ENCODE data around the gene SCG5.

The SCG5 gene

DNA sequence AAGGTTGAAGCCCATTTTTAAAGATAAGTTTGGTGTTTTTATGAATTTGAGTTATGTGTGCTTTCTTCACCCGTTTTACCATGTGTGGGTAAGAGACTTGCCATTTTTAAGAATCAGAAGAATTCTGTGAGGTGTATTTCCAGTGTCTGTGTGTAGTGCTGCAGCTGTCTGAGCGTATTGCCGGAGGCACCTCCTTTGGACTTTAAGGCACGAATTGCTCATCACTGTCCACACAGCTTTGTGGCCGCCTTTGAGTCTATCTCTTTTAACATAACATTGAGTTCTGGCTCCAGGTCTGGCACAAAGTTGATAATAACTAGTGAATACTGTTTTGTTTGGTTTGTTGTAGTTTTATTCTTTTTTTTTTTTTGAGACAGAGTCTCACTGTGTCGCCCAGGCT lies 25.8 kb downstream of the SCG5 start:
- TF ChIP-seq ZNF565 (CRISPR knock-in tag; conservative IDR thresholded peaks at IDR 0.05; ENCODE audit: low read depth): no peak
- no peak for TF ChIP-seq ZC3H10 (CRISPR knock-in tag; IDR thresholded peaks at IDR 0.05)
- TF ChIP-seq, protein P1, sequence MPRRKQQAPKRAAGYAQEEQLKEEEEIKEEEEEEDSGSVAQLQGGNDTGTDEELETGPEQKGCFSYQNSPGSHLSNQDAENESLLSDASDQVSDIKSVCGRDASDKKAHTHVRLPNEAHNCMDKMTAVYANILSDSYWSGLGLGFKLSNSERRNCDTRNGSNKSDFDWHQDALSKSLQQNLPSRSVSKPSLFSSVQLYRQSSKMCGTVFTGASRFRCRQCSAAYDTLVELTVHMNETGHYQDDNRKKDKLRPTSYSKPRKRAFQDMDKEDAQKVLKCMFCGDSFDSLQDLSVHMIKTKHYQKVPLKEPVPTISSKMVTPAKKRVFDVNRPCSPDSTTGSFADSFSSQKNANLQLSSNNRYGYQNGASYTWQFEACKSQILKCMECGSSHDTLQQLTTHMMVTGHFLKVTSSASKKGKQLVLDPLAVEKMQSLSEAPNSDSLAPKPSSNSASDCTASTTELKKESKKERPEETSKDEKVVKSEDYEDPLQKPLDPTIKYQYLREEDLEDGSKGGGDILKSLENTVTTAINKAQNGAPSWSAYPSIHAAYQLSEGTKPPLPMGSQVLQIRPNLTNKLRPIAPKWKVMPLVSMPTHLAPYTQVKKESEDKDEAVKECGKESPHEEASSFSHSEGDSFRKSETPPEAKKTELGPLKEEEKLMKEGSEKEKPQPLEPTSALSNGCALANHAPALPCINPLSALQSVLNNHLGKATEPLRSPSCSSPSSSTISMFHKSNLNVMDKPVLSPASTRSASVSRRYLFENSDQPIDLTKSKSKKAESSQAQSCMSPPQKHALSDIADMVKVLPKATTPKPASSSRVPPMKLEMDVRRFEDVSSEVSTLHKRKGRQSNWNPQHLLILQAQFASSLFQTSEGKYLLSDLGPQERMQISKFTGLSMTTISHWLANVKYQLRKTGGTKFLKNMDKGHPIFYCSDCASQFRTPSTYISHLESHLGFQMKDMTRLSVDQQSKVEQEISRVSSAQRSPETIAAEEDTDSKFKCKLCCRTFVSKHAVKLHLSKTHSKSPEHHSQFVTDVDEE (CRISPR knock-in tag; IDR thresholded peaks at IDR 0.05): no peak
- no peak for TF ChIP-seq SNAI2 (CRISPR knock-in tag; IDR thresholded peaks at IDR 0.05)
- TF ChIP-seq ZFP30 (CRISPR knock-in tag; IDR thresholded peaks at IDR 0.05): no peak
- no peak for TF ChIP-seq CSDC2 (CRISPR knock-in tag; IDR thresholded peaks at IDR 0.05)
- TF ChIP-seq TCF4 (CRISPR knock-in tag; IDR thresholded peaks at IDR 0.05; ENCODE audit: borderline replicate concordance): no peak
- TF ChIP-seq PPARA (CRISPR knock-in tag; IDR thresholded peaks at IDR 0.05; ENCODE audit: borderline replicate concordance): no peak
- TF ChIP-seq POU6F1 (CRISPR knock-in tag; IDR thresholded peaks at IDR 0.05; ENCODE audit: borderline replicate concordance, low read depth): no peak
- no peak for TF ChIP-seq BACH2 (CRISPR knock-in tag; IDR thresholded peaks at IDR 0.05; ENCODE audit: borderline replicate concordance)
- no peak for TF ChIP-seq TOX (CRISPR knock-in tag; IDR thresholded peaks at IDR 0.05; ENCODE audit: borderline replicate concordance)
- TF ChIP-seq ISL1 (CRISPR knock-in tag; IDR thresholded peaks at IDR 0.05): no peak
- TF ChIP-seq ZFP3 (CRISPR knock-in tag; IDR thresholded peaks at IDR 0.05): no peak
- TF ChIP-seq ZNF70 (CRISPR knock-in tag; IDR thresholded peaks at IDR 0.05): no peak
- no peak for ATAC-seq

DNA sequence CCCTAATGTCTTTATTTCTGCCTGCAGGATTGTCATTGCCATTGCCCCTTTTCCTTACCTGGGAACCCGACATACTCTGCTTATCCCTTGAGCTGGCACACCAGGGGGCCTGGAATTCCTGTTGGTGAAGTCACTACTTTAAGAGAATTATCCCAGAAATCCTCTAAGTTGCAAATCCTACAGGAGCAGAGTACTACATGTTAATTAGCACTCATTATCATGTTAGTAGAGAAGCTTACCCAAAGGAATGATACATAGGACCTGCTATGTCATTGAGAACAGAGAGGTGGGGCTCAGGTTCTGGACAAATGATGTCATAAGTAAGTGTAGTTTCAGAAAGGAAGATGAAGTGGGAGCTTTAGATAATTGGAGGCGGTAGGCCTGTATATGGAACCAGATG lies 27.4 kb downstream of the SCG5 start:
- TF ChIP-seq TCF4 (CRISPR knock-in tag; IDR thresholded peaks at IDR 0.05; ENCODE audit: borderline replicate concordance): no peak
- no peak for ATAC-seq

GRCh38 chr15:32669896-32670611 lies 28.5 kb downstream of the SCG5 start:
- TF ChIP-seq ZNF8 (CRISPR knock-in tag; IDR thresholded peaks at IDR 0.05): peak; percentile 56; the same call in 1 of the 2 replicates
- TF ChIP-seq ARNTL (CRISPR knock-in tag; IDR thresholded peaks at IDR 0.05; ENCODE audit: borderline replicate concordance, low read depth): no peak
- TF ChIP-seq, protein P1 (CRISPR knock-in tag; IDR thresholded peaks at IDR 0.05): peak; percentile 78; the same call in 1 of the 2 replicates
- no peak for TF ChIP-seq ZFP3 (CRISPR knock-in tag; IDR thresholded peaks at IDR 0.05)
- TF ChIP-seq, protein P2, sequence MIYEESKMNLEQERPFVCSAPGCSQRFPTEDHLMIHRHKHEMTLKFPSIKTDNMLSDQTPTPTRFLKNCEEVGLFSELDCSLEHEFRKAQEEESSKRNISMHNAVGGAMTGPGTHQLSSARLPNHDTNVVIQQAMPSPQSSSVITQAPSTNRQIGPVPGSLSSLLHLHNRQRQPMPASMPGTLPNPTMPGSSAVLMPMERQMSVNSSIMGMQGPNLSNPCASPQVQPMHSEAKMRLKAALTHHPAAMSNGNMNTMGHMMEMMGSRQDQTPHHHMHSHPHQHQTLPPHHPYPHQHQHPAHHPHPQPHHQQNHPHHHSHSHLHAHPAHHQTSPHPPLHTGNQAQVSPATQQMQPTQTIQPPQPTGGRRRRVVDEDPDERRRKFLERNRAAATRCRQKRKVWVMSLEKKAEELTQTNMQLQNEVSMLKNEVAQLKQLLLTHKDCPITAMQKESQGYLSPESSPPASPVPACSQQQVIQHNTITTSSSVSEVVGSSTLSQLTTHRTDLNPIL (CRISPR knock-in tag; IDR thresholded peaks at IDR 0.05; ENCODE audit: low read depth): no peak
- TF ChIP-seq POU6F1 (CRISPR knock-in tag; IDR thresholded peaks at IDR 0.05; ENCODE audit: borderline replicate concordance, low read depth): no peak
- TF ChIP-seq ZC3H10 (CRISPR knock-in tag; IDR thresholded peaks at IDR 0.05): no peak
- no peak for TF ChIP-seq ESRRG (CRISPR knock-in tag; IDR thresholded peaks at IDR 0.05)
- TF ChIP-seq TCF4 (CRISPR knock-in tag; IDR thresholded peaks at IDR 0.05; ENCODE audit: borderline replicate concordance): peak; percentile 70; the same call in 1 of the 2 replicates
- peak; percentile 88 for ATAC-seq

All from SK-N-SH treated with all-trans-retinoic acid at 6 μM for 48 hours (cell line).